BE2C (cell line): ENCODE data around the gene NKAIN4.

Experiments used
- DNase-seq: peaks from one replicate; pipeline ENCODE4 v3.0.0-alpha.2; 2020
- H3K27me3 ChIP-seq: fragments of 250-450 bp; sonication (Bioruptor Pico); 2 replicates; pipeline ENCODE4 v1.5.1; 2020; ENCODE audit warnings: mild to moderate bottlenecking
- H3K36me3 ChIP-seq: fragments of 250-450 bp; sonication (Bioruptor Pico); 2 replicates; pipeline ENCODE4 v1.5.1; 2020; ENCODE audit warnings: mild to moderate bottlenecking
- H3K4me1 ChIP-seq: fragments of 250-450 bp; sonication (Bioruptor Pico); 2 replicates; pipeline ENCODE4 v1.5.1; 2020
- H3K4me3 ChIP-seq: 2 replicates; pipeline ENCODE4 v1.5.1; 2011; ENCODE audit warnings: low read depth, low read length
- H3K9me3 ChIP-seq: fragments of 250-450 bp; sonication (Bioruptor Pico); 2 replicates; pipeline ENCODE4 v1.5.1; 2020
- TF ChIP-seq, protein P1 (sequence below): IDR thresholded peaks from 2 replicates; pipeline ENCODE4 v1.5.1; 2012; ENCODE audit warnings: mild to moderate bottlenecking, low read depth, low read length

The NKAIN4 gene

DNA sequence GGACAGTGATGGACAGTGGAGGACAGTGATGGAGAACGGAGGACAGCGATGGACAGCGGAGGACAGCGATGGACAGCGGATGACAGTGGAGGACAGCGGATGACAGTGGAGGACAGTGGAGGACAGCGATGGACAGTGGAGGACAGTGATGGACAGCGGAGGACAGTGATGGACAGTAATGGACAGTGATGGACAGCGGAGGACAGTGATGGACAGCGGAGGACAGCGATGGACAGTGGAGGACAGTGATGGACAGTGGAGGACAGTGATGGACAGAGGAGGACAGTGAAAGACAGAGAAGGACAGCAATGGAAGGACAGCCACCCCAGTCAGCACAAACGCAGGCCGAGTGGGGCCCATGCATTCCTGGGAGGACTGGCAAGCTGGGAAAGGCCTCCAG, 3.4 kb upstream of the NKAIN4 start:
- Histone ChIP-seq H3K27me3 (peaks cover 42% of the 10 kb centered on the region), H3K4me1 (no peaks in the 10 kb centered on the region), H3K36me3 (no peaks in the 10 kb centered on the region), H3K4me3 (no peak overlapping the region), H3K9me3 (no peaks in the 10 kb centered on the region; the same call in 1 of the 2 replicates)
- DNase-seq: no peak
- TF ChIP-seq, protein P1, sequence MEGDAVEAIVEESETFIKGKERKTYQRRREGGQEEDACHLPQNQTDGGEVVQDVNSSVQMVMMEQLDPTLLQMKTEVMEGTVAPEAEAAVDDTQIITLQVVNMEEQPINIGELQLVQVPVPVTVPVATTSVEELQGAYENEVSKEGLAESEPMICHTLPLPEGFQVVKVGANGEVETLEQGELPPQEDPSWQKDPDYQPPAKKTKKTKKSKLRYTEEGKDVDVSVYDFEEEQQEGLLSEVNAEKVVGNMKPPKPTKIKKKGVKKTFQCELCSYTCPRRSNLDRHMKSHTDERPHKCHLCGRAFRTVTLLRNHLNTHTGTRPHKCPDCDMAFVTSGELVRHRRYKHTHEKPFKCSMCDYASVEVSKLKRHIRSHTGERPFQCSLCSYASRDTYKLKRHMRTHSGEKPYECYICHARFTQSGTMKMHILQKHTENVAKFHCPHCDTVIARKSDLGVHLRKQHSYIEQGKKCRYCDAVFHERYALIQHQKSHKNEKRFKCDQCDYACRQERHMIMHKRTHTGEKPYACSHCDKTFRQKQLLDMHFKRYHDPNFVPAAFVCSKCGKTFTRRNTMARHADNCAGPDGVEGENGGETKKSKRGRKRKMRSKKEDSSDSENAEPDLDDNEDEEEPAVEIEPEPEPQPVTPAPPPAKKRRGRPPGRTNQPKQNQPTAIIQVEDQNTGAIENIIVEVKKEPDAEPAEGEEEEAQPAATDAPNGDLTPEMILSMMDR: no peak

DNA sequence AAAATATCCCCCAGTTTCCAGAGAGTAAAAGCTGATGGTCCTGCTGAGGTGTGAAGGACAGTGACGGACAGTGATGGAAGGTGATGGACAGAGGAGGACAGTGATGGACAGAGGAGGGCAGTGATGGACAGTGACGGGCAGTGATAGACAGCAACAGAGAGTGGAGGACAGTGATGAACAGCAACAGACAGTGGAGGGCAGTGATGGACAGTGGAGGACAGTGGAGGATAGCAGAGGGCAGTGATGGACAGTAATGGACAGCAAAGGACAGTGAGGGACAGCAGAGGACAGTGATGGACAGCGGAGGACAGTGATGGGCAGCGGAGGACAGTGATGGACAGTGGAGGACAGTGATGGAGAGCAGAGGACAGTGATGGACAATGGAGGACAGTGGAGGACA, 2.7 kb upstream of the NKAIN4 start:
- no peak for DNase-seq
- H3K4me1 ChIP-seq: no peaks in the 10 kb centered on the region
- no peaks in the 10 kb centered on the region; the same call in 1 of the 2 replicates for H3K9me3 ChIP-seq
- no peak overlapping the region for H3K4me3 ChIP-seq
- H3K36me3 ChIP-seq: no peaks in the 10 kb centered on the region
- TF ChIP-seq, protein P1: no peak
- H3K27me3 ChIP-seq: peaks cover 48% of the 10 kb centered on the region

DNA sequence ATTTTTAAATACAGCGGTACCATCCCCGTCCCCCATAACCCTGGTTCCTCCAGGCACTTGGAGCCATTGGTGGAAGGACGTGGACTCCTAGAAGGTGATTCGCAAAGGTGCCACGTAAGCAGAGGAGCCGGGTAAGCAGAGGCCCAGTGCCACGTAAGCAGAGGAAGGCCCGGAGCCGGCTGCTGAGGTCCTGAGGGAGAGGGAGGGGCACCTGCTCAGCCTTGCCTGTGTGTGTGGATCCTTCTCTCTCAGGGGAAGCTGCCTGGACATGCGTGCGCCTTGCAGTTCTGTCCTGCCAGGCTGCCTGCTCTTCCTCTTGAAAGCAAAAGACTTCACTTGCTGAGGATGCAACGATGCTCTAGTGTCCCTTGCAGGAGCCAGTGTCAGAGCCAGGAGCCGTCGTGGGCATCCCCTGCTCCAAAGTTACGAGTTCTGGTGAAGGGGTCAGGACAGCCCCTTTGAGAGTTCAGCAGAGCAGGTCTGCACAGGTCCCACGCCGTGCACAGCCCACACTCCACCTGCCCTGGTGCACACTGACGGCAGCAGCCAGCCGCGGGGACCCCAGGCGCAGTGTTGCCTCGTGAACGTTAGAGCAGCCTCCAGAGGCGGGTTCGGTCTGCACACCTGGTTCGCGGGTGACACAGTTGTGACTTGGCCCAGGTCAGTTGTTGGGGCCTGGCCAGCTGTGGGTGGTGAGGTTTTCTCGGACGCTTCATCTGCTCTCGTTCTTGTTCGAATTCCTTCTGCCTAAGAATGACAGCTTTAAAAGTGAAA, 1.9 kb upstream of the NKAIN4 start:
- H3K9me3 ChIP-seq: no peaks in the 10 kb centered on the region; the same call in 1 of the 2 replicates
- no peaks in the 10 kb centered on the region for H3K4me1 ChIP-seq
- TF ChIP-seq, protein P1: no peak
- no peak for DNase-seq
- H3K27me3 ChIP-seq: peaks cover 52% of the 10 kb centered on the region
- no peak overlapping the region for H3K4me3 ChIP-seq
- no peaks in the 10 kb centered on the region for H3K36me3 ChIP-seq

DNA sequence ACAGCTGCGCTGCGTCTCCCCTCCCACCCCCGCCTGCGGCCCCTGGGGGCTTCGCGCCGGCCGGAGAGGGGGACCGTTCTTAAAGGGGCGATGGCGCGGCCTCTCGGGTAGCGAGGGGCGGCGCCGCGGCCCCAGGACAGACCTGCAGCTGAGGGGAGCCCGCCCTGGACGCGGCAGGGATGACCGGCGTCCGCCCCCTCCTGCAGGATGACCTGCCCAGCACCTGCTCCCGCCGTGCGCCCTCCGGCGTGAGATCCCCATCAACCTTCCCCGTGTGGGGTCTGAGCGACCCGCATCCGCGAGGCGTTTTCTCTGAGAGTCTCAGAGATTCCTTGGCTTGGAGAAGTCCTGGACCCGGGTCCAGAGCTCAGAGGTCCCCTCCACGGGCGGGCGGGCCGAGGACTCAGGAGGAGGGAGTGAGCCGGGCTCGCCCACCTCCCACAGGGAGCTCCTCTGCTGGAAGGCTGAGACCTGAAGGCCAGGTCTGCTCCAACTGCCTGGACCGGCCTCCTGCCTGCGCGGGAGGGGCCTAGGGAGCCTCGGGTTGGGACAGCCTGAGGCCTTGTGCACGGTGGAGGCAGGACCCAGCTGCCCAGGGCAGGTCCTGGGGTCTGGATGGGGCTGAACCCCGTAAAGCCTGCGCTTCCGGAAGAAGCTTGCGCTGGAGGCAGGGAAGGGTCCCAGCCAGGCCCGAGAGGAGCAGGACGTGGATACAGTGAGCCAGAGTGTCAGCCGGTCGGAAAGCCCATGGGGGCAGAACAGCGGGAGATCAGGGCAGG, 532 bp upstream of the NKAIN4 start:
- Histone ChIP-seq H3K27me3 (peaks cover 52% of the 10 kb centered on the region), H3K9me3 (no peaks in the 10 kb centered on the region; the same call in 1 of the 2 replicates)

DNA sequence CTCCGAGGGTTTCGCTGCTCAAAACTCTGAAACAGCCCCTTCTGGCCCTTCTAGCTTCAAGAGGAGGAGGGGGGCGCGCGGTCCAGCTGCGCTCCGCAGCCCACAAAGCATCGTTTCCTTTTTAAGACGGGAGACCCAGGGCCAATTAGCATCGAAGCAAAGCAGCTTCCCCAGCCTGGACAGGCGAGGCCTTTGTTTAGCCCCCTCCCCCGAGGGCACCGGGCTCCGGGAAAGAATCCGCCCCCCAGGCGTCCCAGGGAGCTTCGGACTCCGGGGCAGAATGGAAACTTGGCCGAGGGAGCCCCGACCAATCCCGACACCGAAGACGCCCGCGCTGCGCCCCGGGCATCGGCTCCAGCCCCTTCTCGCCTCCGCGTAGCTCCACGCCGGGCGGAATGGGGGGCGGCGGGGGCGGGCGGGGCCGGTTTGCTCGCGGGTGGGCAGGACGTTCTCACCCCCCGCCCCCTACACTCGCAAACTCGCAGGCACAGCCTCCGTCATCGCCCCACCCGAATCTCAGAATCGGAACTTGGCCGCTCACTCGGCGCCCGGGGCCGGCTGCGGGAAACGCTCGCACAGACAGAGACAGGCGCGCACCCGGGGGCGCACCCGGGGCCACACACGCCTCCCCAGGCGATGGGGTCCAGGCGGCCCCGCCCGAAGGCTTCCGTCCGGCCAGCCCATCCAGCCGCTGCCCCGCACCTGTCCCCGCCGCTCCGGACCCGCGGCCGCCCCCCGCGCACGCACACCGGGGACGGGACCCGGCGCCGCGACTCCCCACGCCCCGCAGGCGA, 628 bp downstream of the NKAIN4 start:
- no peak overlapping the region; the same call in 1 of the 2 replicates for H3K4me3 ChIP-seq
- H3K36me3 ChIP-seq: no peaks in the 10 kb centered on the region
- no peaks in the 10 kb centered on the region; the same call in 1 of the 2 replicates for H3K9me3 ChIP-seq
- H3K4me1 ChIP-seq: no peaks in the 10 kb centered on the region
- TF ChIP-seq, protein P1: no peak
- DNase-seq: no peak
- H3K27me3 ChIP-seq: peaks cover 52% of the 10 kb centered on the region

More for the DNA sequence above, 532 bp upstream of the NKAIN4 start:
- TF ChIP-seq, protein P1: no peak
- H3K36me3 ChIP-seq: no peaks in the 10 kb centered on the region
- no peak for DNase-seq
- no peak overlapping the region for H3K4me3 ChIP-seq
- no peaks in the 10 kb centered on the region for H3K4me1 ChIP-seq
